GM18909 (cell line): ENCODE data around the gene KLHL18.
"Not testable (repeated sequence)": the region's sequence is repeated elsewhere in the genome, so short reads cannot be mapped to it uniquely, and the experiment has no call there.

ENCODE experiments used
- ATAC-seq: cut with Tn5 transposase; IDR thresholded peaks from one replicate; pipeline ENCODE4 v1.9.1; 2021; ENCODE audit warnings: mild to moderate bottlenecking; ENCODE audit not compliant: unreplicated experiment, poor library complexity

The KLHL18 gene

GRCh38 chr3:47309231-47309630 lies 26.5 kb downstream of the KLHL18 start:
- not testable (repeated sequence) for ATAC-seq

- no peak for ATAC-seq
These were observed 27.6 kb downstream of the KLHL18 start for GRCh38 chr3:47310391-47310790.

GRCh38 chr3:47313341-47314055 lies 30.8 kb downstream of the KLHL18 start:
- ATAC-seq = no peak

- no peak for ATAC-seq
These were observed 31.5 kb downstream of the KLHL18 start for GRCh38 chr3:47314056-47314764.

- no peak for ATAC-seq
These were observed 32.4 kb downstream of the KLHL18 start for GRCh38 chr3:47315069-47315647.

- not testable (repeated sequence) for ATAC-seq
These were observed 33.4 kb downstream of the KLHL18 start for GRCh38 chr3:47316151-47316550.

GRCh38 chr3:47318916-47319315 lies 36.2 kb downstream of the KLHL18 start:
- ATAC-seq = no peak

GRCh38 chr3:47319956-47320355 lies 37.2 kb downstream of the KLHL18 start:
- no peak for ATAC-seq

- no peak for ATAC-seq
These were observed 40.9 kb downstream of the KLHL18 start for GRCh38 chr3:47323431-47324277.

GRCh38 chr3:47324278-47324865 lies 41.6 kb downstream of the KLHL18 start:
- ATAC-seq = no peak

GRCh38 chr3:47333907-47334306 lies 51.2 kb downstream of the KLHL18 start:
- ATAC-seq = no peak

- no peak for ATAC-seq
These were observed 54.9 kb downstream of the KLHL18 start for GRCh38 chr3:47337656-47338055.

- no peak for ATAC-seq
These were observed 57.2 kb downstream of the KLHL18 start for GRCh38 chr3:47339951-47340350.

- no peak for ATAC-seq
These were observed 58.1 kb downstream of the KLHL18 start for GRCh38 chr3:47340866-47341265.

GRCh38 chr3:47342151-47342550 lies 59.4 kb downstream of the KLHL18 start:
- ATAC-seq = no peak

GRCh38 chr3:47342812-47343211 lies 60.1 kb downstream of the KLHL18 start:
- ATAC-seq = no peak

- no peak for ATAC-seq
These were observed 60.8 kb downstream of the KLHL18 start for GRCh38 chr3:47343471-47343971.

- no peak for ATAC-seq
These were observed 62.2 kb downstream of the KLHL18 start for GRCh38 chr3:47344971-47345370.

- peak; percentile 68 for ATAC-seq
These were observed 64.6 kb downstream of the KLHL18 start for GRCh38 chr3:47347217-47347801.
